Cerebellar nuclear complex (tissue), 1 donor: ENCODE data around the gene RIMKLB.

Source experiments
- DNase-seq, 2 experiments: peaks; one replicate each; lab custom pipeline; 2025; lab: John Stamatoyannopoulos, UW

RIMKLB gene

GRCh38 chr12:8697476-8698131 lies at the start of gene RIMKLB:
RIMKLB (plus strand) TSS chr12:8697991; CDS start chr12:8713867, 15,876 bp downstream.
- DNase-seq, result peak in 1 of 2 experiments; percentile 45

- DNase-seq, result no peak
Measured at GRCh38 chr12:8648576-8649205, 49.1 kb upstream of the RIMKLB start.

GRCh38 chr12:8655421-8655820 lies 42.4 kb upstream of the RIMKLB start:
- DNase-seq, result no peak

GRCh38 chr12:8658346-8658745 lies 39.4 kb upstream of the RIMKLB start:
- no peak for DNase-seq

GRCh38 chr12:8661016-8661415 lies 36.8 kb upstream of the RIMKLB start:
- DNase-seq, result no peak

GRCh38 chr12:8661751-8662150 lies 36.0 kb upstream of the RIMKLB start:
- no peak for DNase-seq

- no peak for DNase-seq
Measured at GRCh38 chr12:8662593-8662992, 35.2 kb upstream of the RIMKLB start, which contains the start of gene MFAP5. MFAP5 (minus strand) TSS chr12:8662826; CDS start chr12:8662104, 722 bp downstream.

GRCh38 chr12:8664228-8664913 lies 33.4 kb upstream of the RIMKLB start:
- no peak for DNase-seq

- DNase-seq, result no peak
Measured at GRCh38 chr12:8665759-8666158, 32.0 kb upstream of the RIMKLB start.

GRCh38 chr12:8667270-8667669 lies 30.5 kb upstream of the RIMKLB start:
- DNase-seq, result no peak

GRCh38 chr12:8668441-8668840 lies 29.4 kb upstream of the RIMKLB start:
- peak in 1 of 2 experiments; percentile 54 for DNase-seq

GRCh38 chr12:8672381-8672780 lies 25.4 kb upstream of the RIMKLB start:
- no peak for DNase-seq

- DNase-seq, result no peak
Measured at GRCh38 chr12:8675591-8676036, 22.2 kb upstream of the RIMKLB start.

- no peak for DNase-seq
Measured at GRCh38 chr12:8676651-8677050, 21.1 kb upstream of the RIMKLB start.

GRCh38 chr12:8677362-8677761 lies 20.4 kb upstream of the RIMKLB start:
- no peak for DNase-seq

GRCh38 chr12:8678661-8679111 lies 19.1 kb upstream of the RIMKLB start:
- no peak for DNase-seq

GRCh38 chr12:8680533-8680932 lies 17.3 kb upstream of the RIMKLB start:
- DNase-seq, result no peak

GRCh38 chr12:8681129-8681884 lies 16.5 kb upstream of the RIMKLB start:
- no peak for DNase-seq

- DNase-seq, result no peak
Measured at GRCh38 chr12:8685051-8685450, 12.7 kb upstream of the RIMKLB start.

- peak in 1 of 2 experiments; percentile 28 for DNase-seq
Measured at GRCh38 chr12:8687846-8688601, 9.8 kb upstream of the RIMKLB start.

- DNase-seq, result no peak
Measured at GRCh38 chr12:8689681-8690080, 8.1 kb upstream of the RIMKLB start.
